ENCODE measurements around the gene HBA2.
"Not testable (repeated sequence)": the region's sequence is repeated elsewhere in the genome, so short reads cannot be mapped to it uniquely, and the experiment has no call there.

Gene HBA2

DNA sequence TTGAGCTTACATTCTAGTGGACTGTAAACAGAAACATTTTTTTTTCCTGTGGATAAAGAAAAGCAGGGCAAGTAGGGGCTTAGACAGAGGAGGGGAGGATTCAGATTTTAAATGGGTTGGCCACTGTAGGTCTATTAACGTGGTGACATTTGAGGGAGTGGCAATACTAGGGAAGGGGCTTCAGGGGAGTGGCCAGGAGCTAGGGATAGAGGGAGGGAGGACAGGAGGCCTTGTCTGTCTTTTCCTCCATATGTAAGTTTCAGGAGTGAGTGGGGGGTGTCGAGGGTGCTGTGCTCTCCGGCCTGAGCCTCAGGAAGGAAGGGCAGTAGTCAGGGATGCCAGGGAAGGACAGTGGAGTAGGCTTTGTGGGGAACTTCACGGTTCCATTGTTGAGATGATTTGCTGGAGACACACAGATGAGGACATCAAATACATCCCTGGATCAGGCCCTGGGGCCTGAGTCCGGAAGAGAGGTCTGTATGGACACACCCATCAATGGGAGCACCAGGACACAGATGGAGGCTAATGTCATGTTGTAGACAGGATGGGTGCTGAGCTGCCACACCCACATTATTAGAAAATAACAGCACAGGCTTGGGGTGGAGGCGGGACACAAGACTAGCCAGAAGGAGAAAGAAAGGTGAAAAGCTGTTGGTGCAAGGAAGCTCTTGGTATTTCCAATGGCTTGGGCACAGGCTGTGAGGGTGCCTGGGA is 13.4 kb upstream of the HBA2 start:
- DNase-seq, result no peak

GRCh38 chr16:160242-160641 is 12.4 kb upstream of the HBA2 start:
- not testable (repeated sequence) for DNase-seq

GRCh38 chr16:160691-161190 is 11.9 kb upstream of the HBA2 start:
- no peak for DNase-seq

GRCh38 chr16:162271-162991 is 10.2 kb upstream of the HBA2 start:
- DNase-seq, result no peak

DNA sequence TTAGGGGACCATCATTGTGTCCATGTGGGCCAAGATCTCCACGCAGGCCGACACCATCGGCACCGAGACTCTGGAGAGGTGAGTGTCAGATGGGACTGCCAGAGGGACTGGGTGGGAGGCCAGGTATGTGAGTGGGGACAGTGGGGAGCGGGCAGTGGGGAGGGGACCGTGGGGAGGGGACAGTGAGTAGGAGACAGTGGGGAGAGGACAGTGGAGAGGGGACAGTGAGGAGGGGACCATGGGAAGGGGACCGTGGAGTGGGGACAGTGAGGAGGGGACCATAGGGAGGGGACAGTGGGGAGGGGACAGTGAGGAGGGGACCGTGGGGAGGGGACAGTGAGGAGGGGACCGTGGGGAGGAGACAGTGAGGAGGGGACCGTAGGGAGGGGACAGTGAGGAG is 9.5 kb upstream of the HBA2 start:
- not testable (repeated sequence) for DNase-seq

- not testable (repeated sequence) for DNase-seq
These were observed 9.0 kb upstream of the HBA2 start for GRCh38 chr16:163696-164095.

- DNase-seq, result not testable (repeated sequence)
These were observed 8.4 kb upstream of the HBA2 start for GRCh38 chr16:164134-164823.

GRCh38 chr16:164827-165538 is 7.7 kb upstream of the HBA2 start:
- DNase-seq, result no peak

DNA sequence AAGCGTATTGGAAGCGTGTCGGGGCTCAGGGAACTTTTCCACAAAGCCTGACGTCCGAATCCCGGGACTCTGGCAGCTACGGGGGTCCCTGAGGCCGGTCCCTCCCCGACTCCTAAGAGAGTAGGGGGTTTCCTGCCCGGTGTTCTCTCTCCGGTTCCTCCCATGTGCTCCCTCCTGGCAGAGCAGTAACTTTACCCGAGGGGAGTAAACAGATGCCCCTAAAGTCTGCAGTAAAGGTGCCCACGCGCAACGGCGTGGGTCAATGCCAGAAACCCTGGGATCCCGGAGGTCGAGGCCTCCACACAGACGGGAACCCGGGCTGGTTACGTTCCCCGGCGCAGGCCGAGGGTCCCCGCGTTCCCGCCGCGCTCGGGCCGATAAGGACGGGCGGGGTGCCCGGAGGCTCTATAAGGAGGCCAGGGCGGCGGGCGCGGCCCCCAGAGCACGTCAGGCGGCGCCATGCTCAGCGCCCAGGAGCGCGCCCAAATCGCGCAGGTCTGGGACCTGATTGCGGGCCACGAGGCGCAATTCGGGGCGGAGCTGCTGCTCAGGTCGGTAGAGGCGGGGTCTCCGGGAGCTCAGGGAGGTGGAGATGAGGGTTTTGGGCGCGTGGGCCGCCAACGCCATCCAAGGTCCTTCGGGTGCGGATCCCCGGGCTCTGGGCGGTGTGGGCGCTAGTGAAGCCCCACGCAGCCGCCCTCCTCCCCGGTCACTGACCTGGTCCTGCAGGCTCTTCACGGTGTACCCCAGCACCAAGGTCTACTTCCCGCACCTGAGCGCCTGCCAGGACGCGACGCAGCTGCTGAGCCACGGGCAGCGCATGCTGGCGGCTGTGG is 6.9 kb upstream of the HBA2 start, which contains the start of gene HBM:
HBM (plus strand) TSS at position 440 of the 836 bp plus-strand sequence; CDS start at position 460, 20 bp downstream.
- DNase-seq, result peak; percentile 38

DNA sequence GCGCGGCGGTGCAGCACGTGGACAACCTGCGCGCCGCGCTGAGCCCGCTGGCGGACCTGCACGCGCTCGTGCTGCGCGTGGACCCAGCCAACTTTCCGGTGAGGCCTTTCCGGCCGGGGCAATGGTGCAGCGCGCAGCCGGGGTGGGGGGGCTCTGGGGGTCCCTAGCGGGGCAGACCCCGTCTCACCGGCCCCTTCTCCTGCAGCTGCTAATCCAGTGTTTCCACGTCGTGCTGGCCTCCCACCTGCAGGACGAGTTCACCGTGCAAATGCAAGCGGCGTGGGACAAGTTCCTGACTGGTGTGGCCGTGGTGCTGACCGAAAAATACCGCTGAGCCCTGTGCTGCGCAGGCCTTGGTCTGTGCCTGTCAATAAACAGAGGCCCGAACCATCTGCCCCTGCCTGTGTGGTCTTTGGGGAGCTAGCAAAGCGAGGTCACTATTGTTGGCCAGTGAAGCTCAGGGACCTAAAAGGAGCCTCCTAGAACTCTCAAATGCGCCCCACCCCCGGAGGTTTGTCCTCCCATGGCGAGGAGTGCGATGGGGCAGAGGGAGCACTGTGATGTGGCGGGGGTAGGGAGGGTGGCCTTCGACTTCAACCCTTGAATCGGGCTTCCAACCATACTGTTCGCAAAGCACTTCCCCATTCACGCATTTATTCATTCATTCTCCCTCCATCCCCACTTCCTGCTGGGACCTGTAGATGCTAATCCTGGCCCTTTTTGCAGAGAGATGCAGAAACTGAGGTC is 6.1 kb upstream of the HBA2 start:
- no peak for DNase-seq

DNA sequence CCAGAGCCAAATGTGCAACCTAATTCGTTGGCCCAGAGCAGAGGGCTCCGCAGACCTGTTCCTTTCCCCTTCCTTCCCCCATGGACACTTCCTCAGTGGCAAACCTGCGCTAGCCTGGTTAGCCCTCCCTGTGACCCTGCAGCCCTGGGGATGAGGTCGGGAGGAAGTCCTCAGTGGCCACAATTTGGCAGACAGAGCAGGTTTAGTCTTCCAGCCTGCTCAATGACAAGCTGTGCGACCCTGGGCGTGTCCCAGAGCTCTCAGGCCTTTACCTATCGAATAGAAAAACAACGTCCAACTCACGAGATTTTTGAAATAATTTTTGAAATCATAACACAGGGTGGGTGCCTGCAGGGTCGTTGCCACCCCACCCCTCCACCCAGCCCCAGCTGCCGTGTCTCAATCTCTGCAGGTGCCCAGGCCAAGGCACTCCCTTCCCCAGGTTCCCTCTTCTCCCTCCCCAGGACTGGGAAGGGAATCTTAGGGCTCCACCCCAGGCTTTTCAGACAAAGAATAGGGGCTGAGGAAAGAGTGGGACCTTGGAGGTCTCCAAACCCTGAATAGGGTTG is 5.5 kb upstream of the HBA2 start:
- DNase-seq, result no peak

- DNase-seq, result no peak
These were observed 4.3 kb upstream of the HBA2 start for GRCh38 chr16:168424-168823.

- no peak for DNase-seq
These were observed 3.7 kb upstream of the HBA2 start for GRCh38 chr16:169014-169413.

DNA sequence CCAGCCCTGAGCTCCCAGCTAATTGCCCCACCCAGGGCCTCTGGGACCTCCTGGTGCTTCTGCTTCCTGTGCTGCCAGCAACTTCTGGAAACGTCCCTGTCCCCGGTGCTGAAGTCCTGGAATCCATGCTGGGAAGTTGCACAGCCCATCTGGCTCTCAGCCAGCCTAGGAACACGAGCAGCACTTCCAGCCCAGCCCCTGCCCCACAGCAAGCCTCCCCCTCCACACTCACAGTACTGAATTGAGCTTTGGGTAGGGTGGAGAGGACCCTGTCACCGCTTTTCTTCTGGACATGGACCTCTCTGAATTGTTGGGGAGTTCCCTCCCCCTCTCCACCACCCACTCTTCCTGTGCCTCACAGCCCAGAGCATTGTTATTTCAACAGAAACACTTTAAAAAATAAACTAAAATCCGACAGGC is 2.6 kb upstream of the HBA2 start:
- not testable (repeated sequence) for DNase-seq

DNA sequence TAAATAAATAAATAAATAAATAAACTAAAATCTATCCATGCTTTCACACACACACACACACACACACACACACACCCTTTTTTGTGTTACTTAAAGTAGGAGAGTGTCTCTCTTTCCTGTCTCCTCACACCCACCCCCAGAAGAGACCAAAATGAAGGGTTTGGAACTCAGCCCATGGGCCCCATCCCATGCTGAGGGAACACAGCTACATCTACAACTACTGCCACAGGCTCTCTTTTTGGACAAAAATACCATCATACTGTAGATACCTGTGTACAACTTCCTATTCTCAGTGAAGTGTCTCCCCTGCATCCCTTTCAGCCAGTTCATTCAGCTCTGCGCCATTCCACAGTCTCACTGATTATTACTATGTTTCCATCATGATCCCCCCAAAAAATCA is 1.9 kb upstream of the HBA2 start:
- no peak for DNase-seq

- not testable (repeated sequence) for DNase-seq
These were observed 657 bp downstream of the HBA2 start for GRCh38 chr16:173211-173854.

DNA sequence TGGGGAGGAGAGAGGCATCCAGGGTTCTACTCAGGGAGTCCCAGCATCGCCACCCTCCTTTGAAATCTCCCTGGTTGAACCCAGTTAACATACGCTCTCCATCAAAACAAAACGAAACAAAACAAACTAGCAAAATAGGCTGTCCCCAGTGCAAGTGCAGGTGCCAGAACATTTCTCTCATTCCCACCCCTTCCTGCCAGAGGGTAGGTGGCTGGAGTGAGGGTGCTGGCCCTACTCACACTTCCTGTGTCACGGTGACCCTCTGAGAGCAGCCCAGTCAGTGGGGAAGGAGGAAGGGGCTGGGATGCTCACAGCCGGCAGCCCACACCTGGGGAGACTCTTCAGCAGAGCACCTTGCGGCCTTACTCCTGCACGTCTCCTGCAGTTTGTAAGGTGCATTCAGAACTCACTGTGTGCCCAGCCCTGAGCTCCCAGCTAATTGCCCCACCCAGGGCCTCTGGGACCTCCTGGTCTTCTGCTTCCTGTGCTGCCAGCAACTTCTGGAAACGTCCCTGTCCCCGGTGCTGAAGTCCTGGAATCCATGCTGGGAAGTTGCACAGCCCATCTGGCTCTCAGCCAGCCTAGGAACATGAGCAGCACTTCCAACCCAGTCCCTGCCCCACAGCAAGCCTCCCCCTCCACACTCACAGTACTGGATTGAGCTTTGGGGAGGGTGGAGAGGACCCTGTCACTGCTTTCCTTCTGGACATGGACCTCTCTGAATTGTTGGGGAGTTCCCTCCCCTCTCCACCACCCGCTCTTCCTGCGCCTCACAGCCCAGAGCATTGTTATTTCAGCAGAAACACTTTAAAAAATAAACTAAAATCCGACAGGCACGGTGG is 1.5 kb downstream of the HBA2 start:
- not testable (repeated sequence) for DNase-seq

- no peak for DNase-seq
These were observed 2.6 kb downstream of the HBA2 start for GRCh38 chr16:175011-175949.

All from activated T-cell treated with anti-CD3 and anti-CD28 coated beads, Interleukin-2, amount 50 U/mL, for 1 hour (primary cell).